Tongue (tissue), 2 donors: Measurements from ENCODE around the gene RCSD1. TPM values are rescaled to one million over a fixed set of nuclear protein-coding genes. Genes with fewer than 3 reads are reported as not detected.
"Not testable (repeated sequence)": the region's sequence is repeated elsewhere in the genome, so short reads cannot be mapped to it uniquely, and the experiment has no call there.

Experiments
- DNase-seq: peaks from one replicate; pipeline ENCODE4 v3.0.0-alpha.2; 2015
- total RNA-seq: library from RNA; depleted of rRNA; stranded (reverse); fragments of >200 nt; gene quantifications from one replicate; pipeline ENCODE4 v1.2.3, GENCODE V29; 2014

Gene RCSD1
- total RNA-seq, 1 donor from 2014 or later, result 141 TPM

GRCh38 chr1:167714439-167715156 lies 84.6 kb downstream of the RCSD1 start:
- DNase-seq, result peak; percentile 96

- peak; percentile 97 for DNase-seq
Observed at GRCh38 chr1:167715157-167715999, 85.3 kb downstream of the RCSD1 start.

GRCh38 chr1:167716000-167716271 lies 85.9 kb downstream of the RCSD1 start:
- no peak for DNase-seq

DNA sequence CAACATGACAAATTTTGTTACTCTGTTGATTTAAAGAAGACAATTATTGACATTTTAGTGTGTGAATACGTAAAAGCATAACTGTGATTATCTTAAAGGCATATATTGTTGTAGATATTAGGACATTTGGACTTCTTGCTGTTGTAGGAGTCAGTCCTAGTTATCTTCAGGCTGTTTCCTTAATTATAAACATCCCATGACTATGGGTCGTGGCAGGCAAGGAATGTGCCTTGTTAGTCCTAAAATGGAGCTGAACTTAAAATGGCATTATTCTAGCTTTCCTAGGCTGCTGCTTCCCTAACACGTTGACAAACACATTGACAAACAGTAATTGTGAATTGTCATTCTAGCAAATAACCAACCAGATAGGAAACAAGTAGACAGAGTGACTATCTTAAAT lies 87.3 kb downstream of the RCSD1 start:
- no peak for DNase-seq

DNA sequence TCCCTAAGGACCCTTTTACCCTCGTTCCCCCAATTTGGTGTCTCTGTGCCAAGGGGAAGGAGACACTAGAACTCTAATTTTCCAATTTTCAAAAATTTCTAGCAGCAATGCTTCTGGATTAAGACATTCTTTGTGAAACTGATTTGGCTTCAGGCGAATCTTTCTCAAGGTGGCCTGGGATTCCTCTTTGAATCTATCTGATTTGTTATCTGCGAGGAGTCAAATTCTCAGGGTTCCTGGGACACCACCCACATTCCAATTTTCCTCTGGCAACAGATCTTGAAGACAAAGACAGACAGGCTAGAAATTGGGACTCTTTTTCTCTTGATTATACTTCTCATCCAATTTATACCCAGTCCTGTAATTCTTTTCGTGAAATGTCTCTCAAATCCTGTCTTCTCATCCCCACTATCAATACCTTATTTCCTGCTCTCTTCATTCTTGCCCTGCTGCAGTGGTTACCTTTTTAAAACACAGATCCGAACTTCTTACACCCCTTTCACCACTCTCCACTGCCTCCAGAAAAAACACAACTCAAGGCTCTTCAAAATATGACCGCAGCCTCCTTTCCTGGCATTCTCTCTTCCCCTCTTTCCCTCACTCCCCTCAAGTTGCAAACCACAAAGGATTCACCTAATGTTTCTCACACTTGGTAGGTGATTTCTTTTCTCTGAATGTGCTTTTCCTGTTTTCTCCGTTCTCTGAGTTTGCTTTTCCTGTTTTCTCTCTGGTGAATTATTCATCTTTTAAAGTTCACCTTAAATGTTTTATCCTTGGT lies 89.1 kb downstream of the RCSD1 start:
- no peak for DNase-seq

DNA sequence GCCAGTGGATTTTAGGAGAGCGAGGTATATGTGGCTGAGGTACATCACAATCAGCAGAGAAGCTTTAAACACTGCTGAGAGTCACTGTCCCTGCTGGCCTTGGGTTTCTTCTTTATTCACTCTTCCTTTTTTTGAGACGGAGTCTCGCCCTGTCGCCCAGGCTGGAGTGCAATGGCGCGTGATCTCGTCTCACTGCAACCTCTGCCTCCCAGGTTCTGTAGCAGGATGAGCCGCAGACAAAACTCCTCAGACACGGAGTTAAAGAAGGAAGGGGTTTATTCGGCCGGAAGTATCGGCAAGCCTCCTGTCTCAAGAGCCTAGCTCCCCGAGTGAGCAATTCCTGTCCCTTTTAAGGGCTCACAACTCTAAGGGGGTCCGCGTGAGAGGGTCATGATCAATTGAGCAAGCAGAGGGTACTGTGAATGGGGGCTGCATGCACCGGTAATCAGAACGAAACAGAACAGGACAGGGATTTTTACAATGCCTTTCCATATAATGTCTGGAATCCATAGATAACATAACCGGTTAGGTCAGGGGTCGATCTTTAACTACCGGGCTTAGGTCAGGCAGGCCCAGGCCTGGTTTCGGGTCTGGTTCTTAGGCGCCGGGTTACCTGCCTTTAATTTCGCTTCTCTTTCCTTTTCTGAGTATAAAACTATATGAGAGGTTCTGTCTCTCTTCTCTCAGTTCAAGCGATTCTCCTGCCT lies 89.8 kb downstream of the RCSD1 start:
- not testable (repeated sequence) for DNase-seq

DNA sequence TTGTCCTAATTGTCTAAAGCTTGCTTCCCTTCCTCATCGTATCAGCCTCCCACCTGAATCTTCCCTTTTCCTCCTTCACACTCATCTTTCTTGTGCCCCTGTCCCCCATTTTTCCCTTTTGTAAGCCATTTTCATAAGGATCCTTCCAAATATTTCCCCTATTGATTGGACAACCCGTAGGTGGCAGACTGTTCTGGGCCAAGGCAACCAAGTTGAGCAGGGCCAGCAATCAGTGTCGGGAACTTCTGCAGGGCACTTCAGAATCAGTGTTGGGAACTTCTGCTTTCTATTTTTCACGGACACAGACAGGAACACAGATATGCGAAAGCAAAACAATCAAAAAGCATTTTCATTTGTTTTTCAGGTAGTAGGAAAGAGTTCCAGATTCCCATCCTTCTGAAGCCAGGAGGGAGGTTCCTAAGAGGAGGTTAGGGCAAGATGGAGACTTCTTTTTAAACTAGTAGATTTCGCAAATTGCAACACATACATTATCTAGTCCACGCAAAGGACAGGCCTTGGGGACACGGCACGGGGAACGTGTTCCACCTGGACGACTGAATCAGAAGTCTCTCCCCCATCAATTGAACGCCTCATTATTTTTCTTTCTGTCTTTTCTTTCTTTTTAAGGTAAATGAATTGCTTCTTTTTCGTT lies 91.1 kb downstream of the RCSD1 start:
- DNase-seq, result peak; percentile 54

- DNase-seq, result peak; percentile 98
Observed at GRCh38 chr1:167721617-167722151, 91.7 kb downstream of the RCSD1 start, which contains the start of gene MPZL1. MPZL1 (plus strand) TSS chr1:167721982; CDS start chr1:167722152, 170 bp downstream.

DNA sequence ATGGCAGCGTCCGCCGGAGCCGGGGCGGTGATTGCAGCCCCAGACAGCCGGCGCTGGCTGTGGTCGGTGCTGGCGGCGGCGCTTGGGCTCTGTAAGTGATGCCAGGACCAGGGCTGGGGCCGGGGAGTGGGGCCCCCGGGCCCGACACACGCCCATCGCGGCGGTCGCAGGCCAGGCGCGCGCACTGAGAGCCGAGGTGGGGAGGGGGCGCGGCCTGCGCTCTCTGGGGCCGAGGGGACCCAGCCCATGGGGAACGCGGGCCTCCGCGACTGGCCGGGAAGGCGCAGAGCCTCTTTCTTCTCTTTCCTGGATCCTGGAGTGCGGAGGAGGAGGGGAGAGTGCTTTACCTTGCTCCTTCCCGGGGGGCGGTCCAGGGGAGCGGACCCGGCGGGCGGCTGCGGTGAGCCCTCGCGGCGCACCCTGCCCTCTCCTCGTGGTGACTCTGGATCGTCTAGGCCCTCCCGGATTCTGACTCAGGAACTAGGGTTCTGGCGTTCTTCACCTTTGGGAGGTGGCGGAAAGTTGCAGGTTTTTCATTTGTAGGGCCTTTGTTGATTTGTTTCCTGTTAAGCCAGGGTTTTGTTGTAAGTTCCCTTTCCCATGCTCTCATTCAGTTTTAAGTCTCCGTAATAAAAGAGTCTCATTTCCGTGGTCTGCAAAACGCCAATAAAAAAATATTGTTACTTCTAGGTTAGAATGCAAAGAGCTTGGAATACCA lies 92.3 kb downstream of the RCSD1 start:
- no peak for DNase-seq

DNA sequence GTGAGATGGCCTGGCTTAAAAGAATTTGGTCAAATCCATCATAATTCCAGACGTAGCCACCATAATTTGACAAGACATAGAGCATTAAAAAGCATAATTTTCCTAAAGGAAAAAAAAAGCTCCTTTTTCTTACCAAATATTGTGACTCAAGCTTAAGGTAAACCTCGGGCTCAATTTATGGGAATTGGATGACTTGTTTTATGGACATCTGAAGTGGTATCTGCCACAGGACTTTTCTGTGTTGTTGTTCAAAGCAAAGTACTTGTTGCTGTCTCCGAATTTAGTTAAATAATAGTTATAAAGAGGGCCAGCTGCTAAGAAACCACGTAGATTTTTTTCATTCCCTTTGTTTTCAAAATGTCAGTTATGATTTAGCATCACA lies 92.8 kb downstream of the RCSD1 start:
- peak; percentile 13 for DNase-seq

- DNase-seq, result no peak
Observed at GRCh38 chr1:167723707-167724323, 93.8 kb downstream of the RCSD1 start.

GRCh38 chr1:167726008-167726407 lies 96.0 kb downstream of the RCSD1 start:
- no peak for DNase-seq

DNA sequence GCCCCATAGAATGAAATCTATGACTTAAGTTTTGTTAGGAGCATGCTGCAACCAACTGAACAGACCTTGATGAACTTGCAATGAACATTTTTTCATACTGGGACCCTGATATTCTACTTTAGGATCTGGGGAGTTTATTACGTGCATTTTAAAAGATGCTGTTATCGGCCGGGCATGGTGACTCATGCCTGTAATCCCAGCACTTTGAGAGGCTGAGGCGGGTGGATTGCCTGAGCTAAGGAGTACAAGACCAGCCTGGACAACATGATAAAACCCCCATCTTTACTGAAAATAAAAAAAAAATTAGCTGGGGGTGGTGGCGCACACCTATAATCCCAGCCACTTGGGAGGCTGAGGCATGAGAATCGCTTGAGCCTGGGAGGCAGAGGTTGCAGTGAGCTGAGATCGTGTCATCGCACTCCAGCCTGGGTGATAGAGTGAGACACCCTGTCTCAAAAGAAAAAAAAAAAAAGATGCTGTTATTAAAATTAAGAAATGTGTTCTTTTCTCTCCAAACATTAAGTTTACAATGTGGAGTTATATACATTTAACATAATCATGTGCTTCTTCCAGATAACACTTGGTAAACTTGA lies 98.9 kb downstream of the RCSD1 start:
- no peak for DNase-seq

GRCh38 chr1:167734227-167734626 lies 104.2 kb downstream of the RCSD1 start:
- no peak for DNase-seq

DNA sequence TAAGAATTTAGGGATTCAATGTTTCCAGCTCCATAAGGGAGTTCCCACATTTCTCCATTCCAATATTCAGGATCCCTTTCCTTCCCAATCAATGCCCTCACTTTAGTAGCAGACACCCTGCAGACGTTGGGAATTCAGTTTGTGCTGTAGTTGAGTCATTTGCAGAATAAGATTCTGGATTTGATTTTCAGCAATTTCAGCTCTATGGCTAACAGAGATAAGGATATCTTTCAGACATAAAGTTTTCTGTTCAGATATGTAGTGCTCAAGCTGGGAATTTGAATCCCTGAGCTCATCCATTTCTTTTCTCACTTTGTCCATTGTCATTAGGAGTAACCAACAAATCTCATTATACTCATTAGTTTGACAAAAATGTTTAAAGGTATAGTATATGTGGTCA lies 104.8 kb downstream of the RCSD1 start:
- no peak for DNase-seq

DNA sequence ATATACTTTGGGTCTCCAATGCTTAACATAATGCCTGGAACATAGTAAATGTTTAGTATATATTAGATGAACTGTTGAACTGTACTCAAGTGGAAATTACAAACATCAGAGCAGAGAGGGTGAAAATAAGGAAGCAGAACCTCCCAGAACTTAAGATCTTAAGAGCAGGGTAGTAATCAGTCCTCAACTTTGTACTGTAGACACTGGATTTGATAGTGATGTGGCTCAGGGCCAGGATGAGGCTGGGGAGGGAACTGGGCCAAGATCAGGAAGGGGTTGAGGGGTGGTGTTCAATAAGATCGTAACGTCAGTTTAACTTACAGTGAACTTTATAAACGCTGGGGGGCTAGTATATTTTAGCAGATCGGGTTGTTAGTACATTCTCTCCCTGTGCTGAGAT lies 107.1 kb downstream of the RCSD1 start:
- DNase-seq, result no peak

GRCh38 chr1:167738158-167738557 lies 108.1 kb downstream of the RCSD1 start:
- DNase-seq, result no peak

DNA sequence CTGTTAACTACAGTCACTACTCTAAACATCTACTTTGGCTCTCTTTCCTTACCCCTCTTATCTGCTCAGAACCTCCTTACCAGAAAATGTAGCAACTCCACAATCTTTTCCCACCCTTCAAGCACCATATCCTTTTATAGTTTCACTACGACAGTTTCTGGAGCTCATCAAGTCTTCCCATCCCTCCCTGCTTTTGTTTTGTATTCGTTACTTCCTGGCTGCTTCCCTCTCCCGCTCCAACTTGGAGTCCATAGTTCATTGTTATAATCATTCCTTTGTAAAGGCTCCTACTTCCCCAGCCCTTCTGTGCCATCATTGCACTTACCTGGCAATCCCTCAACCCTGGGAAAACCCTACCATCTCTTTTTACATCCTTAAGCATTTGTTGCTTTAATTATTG lies 109.7 kb downstream of the RCSD1 start:
- DNase-seq, result no peak

DNA sequence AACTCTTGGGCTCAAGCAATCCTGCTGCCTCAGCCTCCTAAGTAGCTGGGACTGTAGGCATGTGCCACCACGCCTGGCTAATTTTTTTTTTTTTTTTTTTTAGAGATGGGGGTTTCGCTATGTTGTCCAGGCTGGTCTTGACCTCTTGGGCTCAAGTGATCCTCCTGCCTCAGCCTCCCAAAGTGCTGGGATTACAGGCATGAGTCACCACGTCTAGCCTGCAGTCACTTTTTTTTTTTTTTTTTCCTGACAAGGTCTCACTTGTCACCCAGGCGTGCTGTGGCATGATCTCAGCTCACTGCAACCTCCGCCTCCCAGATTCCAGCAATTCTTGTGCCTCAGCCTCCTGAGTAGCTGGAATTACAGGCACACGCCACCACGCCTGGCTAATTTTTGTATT lies 111.1 kb downstream of the RCSD1 start:
- DNase-seq, result not testable (repeated sequence)
